Subcutaneous adipose tissue (tissue), 4 donors: ENCODE data around the gene UIMC1. TPM values are rescaled to one million over a fixed set of nuclear protein-coding genes. Genes with fewer than 3 reads are reported as not detected.

Source experiments
- total RNA-seq, 4 donors: library from RNA; depleted of rRNA; stranded (reverse); fragments of >200 nt; gene quantifications; one replicate each; pipeline ENCODE4 v1.1.0, GENCODE V29; 2016
- TF ChIP-seq, protein P1 (sequence below): fragments of 450-650 bp; IDR thresholded peaks from one replicate; pipeline ENCODE4 v1.5.1; 2016; ENCODE audit warnings: low read depth, mild to moderate bottlenecking, control low read depth, antibody characterized with exemption, moderate library complexity

Gene UIMC1
- total RNA-seq, 4 donors from 2014 or later = 22.5 to 44.8 (median 30.5) TPM

DNA sequence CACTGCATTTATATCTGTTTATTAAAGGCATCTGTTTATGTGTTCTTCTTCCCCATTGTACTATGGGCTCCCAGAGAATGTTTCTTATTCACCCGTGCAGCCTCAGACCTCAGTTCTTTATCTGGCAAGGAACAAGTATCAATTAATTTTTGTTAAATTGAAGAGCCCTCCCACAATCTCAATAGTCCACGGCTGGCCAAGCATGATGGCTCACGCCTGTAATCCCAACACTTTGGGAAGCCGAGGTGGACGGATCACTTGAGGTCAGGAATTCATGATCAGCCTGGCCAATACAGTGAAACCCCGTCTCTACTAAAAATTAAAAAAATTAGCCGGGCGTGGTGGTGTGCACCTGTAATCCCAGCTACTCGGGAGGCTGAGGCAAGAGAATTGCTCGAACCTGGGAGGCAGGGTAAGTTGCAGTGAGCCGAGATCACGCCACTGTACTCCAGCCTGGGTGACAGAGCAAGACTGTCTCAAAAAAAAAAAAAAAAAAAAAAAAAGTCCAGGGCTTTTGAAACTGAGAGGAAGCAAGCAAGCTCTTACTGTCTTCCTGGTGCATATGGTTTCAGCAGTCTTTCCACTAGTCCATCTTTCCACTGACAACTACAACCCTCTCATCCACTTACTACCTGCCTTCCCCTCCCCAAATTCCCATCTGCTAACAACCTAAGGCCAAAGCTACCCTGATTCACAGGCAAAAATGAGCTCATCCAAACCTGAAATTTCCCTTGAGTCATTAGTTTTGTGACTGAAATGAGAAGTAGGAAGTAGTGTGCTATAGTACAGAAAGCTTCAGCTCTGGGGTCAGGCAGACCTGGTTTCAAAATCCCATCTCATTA lies 105.1 kb downstream of the UIMC1 start:
- TF ChIP-seq, protein P1, sequence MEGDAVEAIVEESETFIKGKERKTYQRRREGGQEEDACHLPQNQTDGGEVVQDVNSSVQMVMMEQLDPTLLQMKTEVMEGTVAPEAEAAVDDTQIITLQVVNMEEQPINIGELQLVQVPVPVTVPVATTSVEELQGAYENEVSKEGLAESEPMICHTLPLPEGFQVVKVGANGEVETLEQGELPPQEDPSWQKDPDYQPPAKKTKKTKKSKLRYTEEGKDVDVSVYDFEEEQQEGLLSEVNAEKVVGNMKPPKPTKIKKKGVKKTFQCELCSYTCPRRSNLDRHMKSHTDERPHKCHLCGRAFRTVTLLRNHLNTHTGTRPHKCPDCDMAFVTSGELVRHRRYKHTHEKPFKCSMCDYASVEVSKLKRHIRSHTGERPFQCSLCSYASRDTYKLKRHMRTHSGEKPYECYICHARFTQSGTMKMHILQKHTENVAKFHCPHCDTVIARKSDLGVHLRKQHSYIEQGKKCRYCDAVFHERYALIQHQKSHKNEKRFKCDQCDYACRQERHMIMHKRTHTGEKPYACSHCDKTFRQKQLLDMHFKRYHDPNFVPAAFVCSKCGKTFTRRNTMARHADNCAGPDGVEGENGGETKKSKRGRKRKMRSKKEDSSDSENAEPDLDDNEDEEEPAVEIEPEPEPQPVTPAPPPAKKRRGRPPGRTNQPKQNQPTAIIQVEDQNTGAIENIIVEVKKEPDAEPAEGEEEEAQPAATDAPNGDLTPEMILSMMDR = no peak

DNA sequence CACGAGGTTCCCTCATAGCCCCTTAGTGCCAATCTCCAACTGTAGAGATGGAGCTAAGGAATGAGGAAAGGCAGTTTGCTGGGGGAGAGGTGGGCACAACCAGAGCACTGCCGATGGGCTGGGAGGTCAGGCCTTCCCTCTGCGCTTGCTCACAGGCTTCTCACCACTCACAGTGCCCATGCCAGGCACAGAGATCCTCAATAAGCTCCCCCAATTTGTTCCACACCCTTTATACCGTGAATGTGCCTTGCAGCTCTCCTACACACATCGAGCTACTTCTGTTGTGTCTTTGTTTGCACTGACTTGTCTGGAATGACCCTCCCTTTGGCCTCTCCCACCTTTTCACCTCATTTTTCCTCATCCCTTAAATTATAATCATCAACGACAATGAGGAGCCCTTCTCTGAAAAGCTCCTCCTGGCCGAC lies 105.8 kb downstream of the UIMC1 start:
- TF ChIP-seq, protein P1 = no peak

DNA sequence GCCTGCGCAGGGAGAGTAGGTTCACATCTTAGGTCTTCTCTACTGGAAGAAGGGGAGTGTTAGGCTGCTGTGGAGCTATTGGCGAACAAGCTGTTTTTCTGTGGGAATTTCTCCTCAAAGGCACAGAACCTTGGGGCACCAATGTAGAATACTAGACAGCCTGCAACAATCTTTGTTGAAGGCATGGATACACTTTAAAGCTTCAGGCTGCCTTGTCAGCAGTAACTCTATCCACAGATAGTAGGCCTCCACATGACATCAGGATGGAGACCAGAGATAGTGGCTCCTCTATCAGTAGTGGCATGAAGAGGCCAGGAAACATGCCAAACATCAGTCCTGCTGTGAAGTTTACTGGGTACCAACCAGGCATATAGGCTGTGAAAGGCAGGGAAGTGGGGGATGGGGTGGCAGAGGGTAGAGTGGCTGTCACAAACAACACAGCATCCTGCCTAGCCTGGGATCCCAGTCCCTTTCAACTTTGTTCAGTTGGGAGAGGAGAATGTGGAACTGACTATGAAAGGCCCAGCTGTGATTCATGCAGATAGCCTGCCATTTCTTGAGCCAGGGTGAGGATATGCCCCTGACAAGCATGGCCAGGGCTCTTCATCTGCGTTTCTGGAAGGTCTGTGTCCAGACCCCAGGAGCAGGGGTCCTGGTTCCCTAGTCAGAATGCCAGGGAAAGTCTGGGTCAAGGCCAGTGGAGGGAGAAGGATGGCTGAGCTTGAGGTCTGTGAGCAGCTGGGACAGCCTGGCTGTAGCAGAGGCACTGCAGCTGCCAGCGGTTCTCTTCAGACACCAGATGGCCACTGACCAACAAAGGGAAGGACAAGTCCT lies 106.4 kb downstream of the UIMC1 start:
- TF ChIP-seq, protein P1 = no peak

DNA sequence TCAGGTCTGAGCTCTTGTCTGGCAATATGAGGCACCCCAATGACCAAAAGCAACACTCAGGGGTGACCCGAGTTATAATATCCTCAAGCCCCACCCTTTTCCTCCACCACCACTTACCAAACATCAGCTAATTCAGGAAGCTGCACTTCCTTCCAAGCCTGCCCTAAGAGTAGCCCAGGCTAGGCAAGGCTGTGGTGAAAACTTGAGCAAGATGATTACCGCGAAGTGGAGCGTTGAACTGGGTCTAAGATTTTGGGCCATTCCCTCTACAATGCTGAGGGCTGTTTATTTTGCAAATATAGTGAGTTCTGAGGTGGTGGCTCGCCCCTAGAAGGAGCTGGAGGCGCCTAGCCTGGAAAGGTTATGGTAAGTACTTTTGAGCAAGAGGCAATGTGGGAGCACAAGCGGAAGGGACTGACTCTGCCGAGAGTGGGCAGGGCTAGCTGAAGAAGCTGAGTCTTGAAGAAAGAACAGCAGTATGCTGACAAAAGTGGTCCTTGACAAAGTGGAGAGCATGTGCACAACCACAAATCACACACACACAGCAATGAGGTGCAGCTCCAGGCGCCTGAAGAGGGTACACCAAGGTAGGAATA lies 107.2 kb downstream of the UIMC1 start, which contains the start of gene HK3:
Gene HK3 (minus strand): TSS at position 51 of the 596 bp plus-strand sequence. CDS start 3,187 bp downstream, outside the sequence.
- TF ChIP-seq, protein P1 = no peak

DNA sequence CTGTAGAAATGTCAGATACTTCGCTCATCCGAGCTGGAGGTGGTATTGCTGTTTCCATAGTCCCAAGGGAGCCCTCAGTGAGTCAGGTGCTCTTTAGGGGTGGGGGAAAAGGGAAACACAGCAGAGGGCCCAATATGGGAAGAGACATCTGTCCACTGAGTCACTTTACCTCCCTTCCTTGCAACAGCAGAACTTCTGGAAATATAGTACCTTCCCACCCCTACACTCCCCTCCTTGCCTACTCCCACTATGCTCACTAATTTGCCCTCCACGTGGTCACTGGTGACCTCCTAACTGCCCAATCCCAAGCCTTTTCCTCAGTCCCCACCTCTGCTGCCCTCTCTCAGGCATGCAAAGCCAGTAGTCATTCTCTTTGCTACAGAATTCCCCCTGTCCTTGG lies 109.3 kb downstream of the UIMC1 start:
- TF ChIP-seq, protein P1 = no peak

DNA sequence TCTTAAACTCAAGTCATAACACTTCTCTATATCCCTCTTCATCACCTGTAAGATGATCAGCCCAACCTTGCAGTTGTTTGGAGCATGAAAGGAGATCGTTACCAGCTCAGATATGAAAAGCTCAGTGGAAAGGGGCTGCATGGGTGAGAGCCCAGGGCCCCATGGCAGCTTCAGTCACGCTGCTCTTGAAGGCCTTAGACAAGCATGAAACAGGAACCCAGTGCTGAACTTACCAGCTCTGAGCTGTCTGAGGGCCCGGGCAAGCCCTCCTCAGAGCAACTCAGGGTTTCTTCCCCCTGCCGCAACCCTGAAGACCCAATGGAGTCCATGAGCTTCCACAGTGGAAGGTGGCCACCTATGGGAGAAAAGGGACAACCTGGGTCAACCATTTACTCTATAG lies 110.7 kb downstream of the UIMC1 start:
- TF ChIP-seq, protein P1 = no peak
